Endothelial cell (in vitro differentiated cells): ENCODE measurements around the gene ADGRG6. TPM values are rescaled to one million over a fixed set of nuclear protein-coding genes. Genes with fewer than 3 reads are reported as not detected.

ENCODE experiments used
- DNase-seq: peaks from one replicate; pipeline ENCODE4 v3.0.0; 2021; ENCODE audit warnings: low spot score
- H3K27ac Mint-ChIP-seq: one replicate; pipeline ENCODE4 v1.8.0; 2021; ENCODE audit warnings: mixed read lengths, inconsistent platforms; ENCODE audit not compliant: unreplicated experiment
- H3K27me3 Mint-ChIP-seq: one replicate; pipeline ENCODE4 v1.8.0; 2021; ENCODE audit warnings: mild to moderate bottlenecking, moderate library complexity, mixed read lengths, inconsistent platforms; ENCODE audit not compliant: unreplicated experiment
- H3K36me3 Mint-ChIP-seq: one replicate; pipeline ENCODE4 v1.8.0; 2021; ENCODE audit warnings: mild to moderate bottlenecking, low read depth, mixed read lengths, inconsistent platforms; ENCODE audit not compliant: unreplicated experiment
- H3K4me1 Mint-ChIP-seq: one replicate; pipeline ENCODE4 v1.8.0; 2021; ENCODE audit warnings: mild to moderate bottlenecking, mixed read lengths, inconsistent platforms; ENCODE audit not compliant: unreplicated experiment
- H3K4me3 Mint-ChIP-seq: one replicate; pipeline ENCODE4 v1.8.0; 2021; ENCODE audit warnings: mild to moderate bottlenecking, mixed read lengths, inconsistent platforms; ENCODE audit not compliant: unreplicated experiment
- H3K9me3 Mint-ChIP-seq: one replicate; pipeline ENCODE4 v1.8.0; 2021; ENCODE audit warnings: mixed read lengths, inconsistent platforms; ENCODE audit not compliant: unreplicated experiment
- CTCF ChIP-seq: fragments of 200-600 bp; sonication (generic); IDR thresholded peaks from one replicate; pipeline ENCODE4 v1.5.0; 2021; ENCODE audit warnings: antibody characterized with exemption; ENCODE audit not compliant: unreplicated experiment
- total RNA-seq: library from RNA; stranded (reverse); fragmentation: NEBNext Ultra II Directional; extraction: Animal tissue kit (Norgen Biotek cat#: 25700); gene quantifications from one replicate; pipeline ENCODE4 v1.2.1, GENCODE V29; 2021; ENCODE audit not compliant: unreplicated experiment

The ADGRG6 gene
- total RNA-seq, 1 donor from 2014 or later, result 8.8 TPM

GRCh38 chr6:142318714-142319113, 16.9 kb downstream of the ADGRG6 start:
- H3K27ac Mint-ChIP-seq, result no peak overlapping the region
- no peak for DNase-seq
- no peaks in the 10 kb centered on the region for H3K36me3 Mint-ChIP-seq
- no peak for TF ChIP-seq CTCF
- H3K4me3 Mint-ChIP-seq, result no peak overlapping the region
- H3K9me3 Mint-ChIP-seq, result no peaks in the 10 kb centered on the region
- no peaks in the 10 kb centered on the region for H3K27me3 Mint-ChIP-seq
- no peaks in the 10 kb centered on the region for H3K4me1 Mint-ChIP-seq

- Mint-ChIP-seq H3K36me3 (no peaks in the 10 kb centered on the region), H3K27me3 (no peaks in the 10 kb centered on the region), H3K27ac (no peak overlapping the region), H3K9me3 (no peaks in the 10 kb centered on the region), H3K4me1 (no peaks in the 10 kb centered on the region), H3K4me3 (no peak overlapping the region)
- no peak for DNase-seq
- no peak for TF ChIP-seq CTCF
Observed at GRCh38 chr6:142320366-142320765, 18.6 kb downstream of the ADGRG6 start.

- DNase-seq, result no peak
- Mint-ChIP-seq H3K4me1 (no peaks in the 10 kb centered on the region), H3K4me3 (no peak overlapping the region), H3K27ac (no peak overlapping the region), H3K9me3 (no peaks in the 10 kb centered on the region), H3K27me3 (no peaks in the 10 kb centered on the region), H3K36me3 (no peaks in the 10 kb centered on the region)
- no peak for TF ChIP-seq CTCF
Observed at GRCh38 chr6:142321451-142321850, 19.6 kb downstream of the ADGRG6 start.

GRCh38 chr6:142322066-142322465, 20.3 kb downstream of the ADGRG6 start:
- no peaks in the 10 kb centered on the region for H3K27me3 Mint-ChIP-seq
- DNase-seq, result no peak
- no peak overlapping the region for H3K27ac Mint-ChIP-seq
- no peaks in the 10 kb centered on the region for H3K9me3 Mint-ChIP-seq
- H3K4me1 Mint-ChIP-seq, result no peaks in the 10 kb centered on the region
- no peaks in the 10 kb centered on the region for H3K36me3 Mint-ChIP-seq
- no peak overlapping the region for H3K4me3 Mint-ChIP-seq
- TF ChIP-seq CTCF, result no peak

DNA sequence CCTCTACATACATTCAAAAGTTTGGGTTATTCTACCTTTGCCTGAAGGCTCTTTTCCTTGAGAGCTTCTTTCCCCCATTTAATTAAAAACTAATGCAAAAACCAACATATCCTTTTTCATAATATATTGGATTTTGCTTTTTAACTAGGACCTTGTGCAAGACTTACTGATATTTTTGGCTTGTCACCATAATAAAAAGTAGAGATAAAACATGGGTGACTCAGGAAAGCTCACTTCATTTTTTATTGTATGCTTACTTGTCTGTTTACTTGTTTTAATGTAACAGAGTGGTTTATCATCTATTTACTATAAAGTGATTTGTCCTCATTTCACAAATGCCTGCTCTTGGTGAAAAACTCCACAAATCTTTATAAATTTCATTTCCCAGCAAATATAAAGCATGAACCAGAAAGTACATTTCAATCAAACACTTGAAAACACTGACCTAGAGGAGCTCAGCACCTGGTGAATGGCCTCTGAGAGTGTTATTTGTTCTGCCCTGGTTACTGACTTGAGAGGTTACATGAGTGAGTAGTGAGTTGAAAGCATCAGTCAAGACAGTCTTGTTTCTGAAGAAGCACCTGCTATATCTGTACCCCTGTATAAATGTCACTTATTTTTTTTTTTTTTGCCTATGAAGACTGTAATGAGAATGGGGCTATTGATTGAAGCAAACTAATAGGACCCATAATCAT, 20.8 kb downstream of the ADGRG6 start:
- Mint-ChIP-seq H3K36me3 (no peaks in the 10 kb centered on the region), H3K4me1 (no peaks in the 10 kb centered on the region), H3K9me3 (no peaks in the 10 kb centered on the region), H3K4me3 (no peak overlapping the region), H3K27me3 (no peaks in the 10 kb centered on the region), H3K27ac (no peak overlapping the region)
- DNase-seq, result no peak
- TF ChIP-seq CTCF, result no peak
